GM06990 (cell line): ENCODE data around the gene SUCLG1.

Experiments
- DNase-seq: peaks from one replicate; pipeline ENCODE4 v3.0.0-alpha.2; 2011; ENCODE audit not compliant: insufficient read length; ENCODE audit errors: extremely low read depth
- H3K27me3 ChIP-seq: replicated peaks from 2 replicates; pipeline ENCODE4 v1.6.0; 2011; ENCODE audit warnings: low read length; ENCODE audit not compliant: control insufficient read depth, insufficient read depth
- H3K36me3 ChIP-seq: 2 replicates; pipeline ENCODE4 v1.5.1; 2011; ENCODE audit warnings: low read length; ENCODE audit not compliant: control insufficient read depth, insufficient read depth
- H3K4me3 ChIP-seq: replicated peaks from 2 replicates; pipeline ENCODE4 v1.5.1; 2011; ENCODE audit warnings: low read depth, mild to moderate bottlenecking, control low read depth, low read length
- CTCF ChIP-seq: IDR thresholded peaks from 2 replicates; pipeline ENCODE4 v1.5.1; 2011; ENCODE audit warnings: low read length, control low read depth, mild to moderate bottlenecking, inconsistent platforms; ENCODE audit not compliant: insufficient read depth, poor library complexity, severe bottlenecking

The SUCLG1 gene

GRCh38 chr2:84454581-84454980, 4.5 kb downstream of the SUCLG1 start:
- DNase-seq = no peak
- H3K27me3 ChIP-seq = no peaks in the 10 kb centered on the region
- TF ChIP-seq CTCF = no peak
- no peak overlapping the region for H3K4me3 ChIP-seq
- H3K36me3 ChIP-seq = no peaks in the 10 kb centered on the region

GRCh38 chr2:84452624-84453023, 6.5 kb downstream of the SUCLG1 start:
- H3K27me3 ChIP-seq = no peaks in the 10 kb centered on the region
- no peaks in the 10 kb centered on the region for H3K36me3 ChIP-seq
- TF ChIP-seq CTCF = no peak
- H3K4me3 ChIP-seq = no peak overlapping the region
- DNase-seq = no peak

- H3K4me3 ChIP-seq = no peak overlapping the region
- H3K27me3 ChIP-seq = no peaks in the 10 kb centered on the region
- no peak for TF ChIP-seq CTCF
- H3K36me3 ChIP-seq = no peaks in the 10 kb centered on the region
- DNase-seq = no peak
These were observed 7.5 kb downstream of the SUCLG1 start for GRCh38 chr2:84451579-84451978.

- DNase-seq = no peak
- Histone ChIP-seq H3K4me3 (no peak overlapping the region), H3K27me3 (no peaks in the 10 kb centered on the region), H3K36me3 (no peaks in the 10 kb centered on the region)
- TF ChIP-seq CTCF = no peak
These were observed 8.5 kb downstream of the SUCLG1 start for GRCh38 chr2:84450288-84451227.

GRCh38 chr2:84449711-84450110, 9.4 kb downstream of the SUCLG1 start:
- no peak for DNase-seq
- H3K4me3 ChIP-seq = no peak overlapping the region
- no peaks in the 10 kb centered on the region for H3K27me3 ChIP-seq
- no peaks in the 10 kb centered on the region for H3K36me3 ChIP-seq
- no peak for TF ChIP-seq CTCF
